Activated naive CD4-positive, alpha-beta T cell treated with anti-CD3 and anti-CD28 coated beads, Interleukin-2, amount 10 ng/mL, durations not matched to agents 7 days and 5 days (primary cell): Measurements from ENCODE around the gene H6PD.

Experiments
- CTCF ChIA-PET: fragments of 350-600 bp; sonication (Branson Sonifier 250); formaldehyde crosslinking; loops from one replicate; lab custom pipeline; 2021; ENCODE audit warnings: antibody characterized with exemption; lab: Charles Lee
- DNase-seq: peaks from one replicate; pipeline ENCODE4 v3.0.0-alpha.2; 2020
- H3K27ac Mint-ChIP-seq: one replicate; pipeline ENCODE4 v1.8.0; 2021; ENCODE audit warnings: mild to moderate bottlenecking, moderate library complexity, mixed read lengths
- H3K27me3 Mint-ChIP-seq: one replicate; pipeline ENCODE4 v1.8.0; 2021; ENCODE audit warnings: mild to moderate bottlenecking, mixed read lengths
- H3K36me3 Mint-ChIP-seq: one replicate; pipeline ENCODE4 v1.8.0; 2021; ENCODE audit warnings: mixed read lengths
- H3K4me1 Mint-ChIP-seq: one replicate; pipeline ENCODE4 v1.8.0; 2021; ENCODE audit warnings: mixed read lengths
- H3K4me3 Mint-ChIP-seq: one replicate; pipeline ENCODE4 v1.8.0; 2021; ENCODE audit warnings: mild to moderate bottlenecking, moderate library complexity, mixed read lengths
- H3K9me3 Mint-ChIP-seq: one replicate; pipeline ENCODE4 v1.8.0; 2021; ENCODE audit warnings: mixed read lengths

Gene H6PD

DNA sequence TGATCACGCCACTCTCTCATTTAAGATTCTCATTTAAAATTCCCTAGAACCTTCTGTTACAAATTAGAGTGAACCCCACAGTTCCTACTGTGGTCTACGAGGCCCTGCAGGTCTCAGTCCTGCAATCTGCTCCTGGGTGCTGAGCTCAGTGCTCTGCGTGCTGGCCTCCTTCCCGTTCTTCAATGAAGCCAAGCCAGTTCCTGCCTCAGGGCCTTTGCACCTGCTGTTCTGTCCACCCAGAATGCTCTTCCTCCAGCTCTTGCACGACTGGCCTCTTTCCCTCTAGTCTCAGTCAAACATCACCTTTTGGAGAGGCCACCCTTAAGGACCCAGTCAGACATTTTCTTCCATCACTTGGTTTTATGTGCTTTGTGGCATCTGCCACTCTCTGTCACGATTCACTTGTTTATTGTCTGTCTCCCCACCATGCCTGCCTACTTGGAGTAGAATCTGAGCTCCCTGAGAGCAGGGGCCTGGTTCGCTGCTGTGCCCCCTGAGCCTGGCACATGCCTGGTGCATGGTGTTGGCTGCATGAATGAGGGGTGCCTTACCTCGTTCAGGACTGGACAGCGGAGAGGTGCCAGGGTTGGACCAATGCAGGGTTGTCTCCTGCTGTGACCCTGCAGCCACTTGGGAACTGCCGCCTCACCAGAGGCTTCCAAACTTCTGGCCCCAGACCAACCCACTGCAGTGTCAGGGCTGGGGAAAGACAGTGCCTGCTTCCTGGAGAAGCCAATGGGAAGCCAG is 9.7 kb upstream of the H6PD start:
- Mint-ChIP-seq H3K27me3 (peaks cover 49% of the 10 kb centered on the region), H3K27ac (no peak overlapping the region), H3K4me3 (no peak overlapping the region), H3K4me1 (no peaks in the 10 kb centered on the region), H3K9me3 (no peaks in the 10 kb centered on the region), H3K36me3 (no peaks in the 10 kb centered on the region)
- CTCF ChIA-PET = no interaction called here
- DNase-seq = no peak

- Mint-ChIP-seq H3K4me1 (no peaks in the 10 kb centered on the region), H3K27ac (no peak overlapping the region), H3K36me3 (no peaks in the 10 kb centered on the region), H3K27me3 (peaks cover 50% of the 10 kb centered on the region), H3K9me3 (no peaks in the 10 kb centered on the region), H3K4me3 (no peak overlapping the region)
- DNase-seq = no peak
- CTCF ChIA-PET = no interaction called here
These were observed 9.2 kb upstream of the H6PD start for GRCh38 chr1:9225411-9225785.

GRCh38 chr1:9228609-9229008 is 6.0 kb upstream of the H6PD start:
- Mint-ChIP-seq H3K4me1 (peaks cover 2% of the 10 kb centered on the region), H3K27me3 (peaks cover 63% of the 10 kb centered on the region), H3K4me3 (no peak overlapping the region), H3K36me3 (no peaks in the 10 kb centered on the region), H3K9me3 (no peaks in the 10 kb centered on the region), H3K27ac (no peak overlapping the region)
- CTCF ChIA-PET = interaction anchor here (1.3 kb wide), 1 partner anchor 21 kb away, joined by 3 read pairs; no protein-coding TSS in a partner anchor
- DNase-seq = no peak

DNA sequence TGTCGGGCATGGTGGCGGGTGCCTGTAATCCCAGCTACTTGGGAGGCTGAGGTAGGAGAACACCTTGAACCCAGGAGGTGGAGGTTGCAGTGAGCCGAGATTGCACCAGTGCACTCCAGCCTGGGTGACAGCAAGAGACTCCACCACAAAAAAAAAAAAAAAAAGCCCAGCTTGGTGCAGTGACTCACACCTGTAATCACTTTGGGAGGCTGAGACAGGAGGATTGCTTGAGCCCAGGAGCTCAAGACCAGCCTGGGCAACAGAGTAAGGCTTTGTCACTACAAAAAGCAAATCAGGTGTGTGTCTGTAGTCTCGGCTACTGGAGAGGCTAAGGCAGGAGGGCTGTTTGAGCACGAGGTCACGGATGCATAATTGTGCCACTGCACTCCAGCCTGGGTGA is 5.0 kb upstream of the H6PD start:
- Mint-ChIP-seq H3K9me3 (no peaks in the 10 kb centered on the region), H3K4me3 (no peak overlapping the region), H3K27ac (no peak overlapping the region), H3K36me3 (no peaks in the 10 kb centered on the region), H3K4me1 (peaks cover 7% of the 10 kb centered on the region), H3K27me3 (peaks cover 61% of the 10 kb centered on the region)
- no peak for DNase-seq
- CTCF ChIA-PET = interaction anchor here (1.3 kb wide), 1 partner anchor 20 kb away, joined by 3 read pairs; no protein-coding TSS in a partner anchor

DNA sequence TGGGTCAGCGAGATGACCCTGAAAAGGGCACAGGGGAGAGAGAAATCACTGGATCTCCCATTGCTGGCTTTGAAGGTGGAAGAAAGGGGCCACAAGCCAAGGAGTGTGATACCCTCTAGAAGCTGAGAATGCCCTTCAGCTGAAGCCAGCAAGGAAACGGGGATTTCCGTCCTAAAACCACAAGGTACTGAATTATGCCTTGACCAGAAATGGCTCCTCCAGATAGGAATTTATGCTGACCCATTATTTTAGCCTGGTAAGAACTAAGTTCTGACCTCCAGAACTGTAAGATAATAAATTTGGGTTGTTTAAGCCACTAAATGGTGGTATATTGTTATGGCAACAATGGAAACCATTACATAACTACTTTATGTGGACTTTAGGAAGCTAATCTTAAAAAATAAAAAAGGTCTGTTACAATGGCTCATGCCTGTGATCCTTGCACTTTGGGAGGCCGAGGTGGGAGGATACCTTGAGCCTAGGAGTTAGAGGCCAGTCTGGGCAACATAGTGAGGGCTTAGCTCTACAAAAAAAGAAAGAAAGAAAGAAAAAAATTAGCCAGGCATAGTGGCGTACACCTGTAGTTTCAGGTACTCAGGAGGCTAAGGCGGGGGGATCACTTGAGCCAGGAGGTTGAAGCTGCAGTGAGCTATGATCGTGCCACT is 3.6 kb upstream of the H6PD start:
- peaks cover 47% of the 10 kb centered on the region for H3K27me3 Mint-ChIP-seq
- CTCF ChIA-PET = interaction anchor here (0.7 to 1.5 kb wide), 3 partner anchors 89 to 224 kb away, joined by 3 to 4 read pairs (median 3); no protein-coding TSS in a partner anchor
- H3K27ac Mint-ChIP-seq = no peak overlapping the region
- no peaks in the 10 kb centered on the region for H3K36me3 Mint-ChIP-seq
- H3K4me1 Mint-ChIP-seq = peaks cover 12% of the 10 kb centered on the region
- no peaks in the 10 kb centered on the region for H3K9me3 Mint-ChIP-seq
- H3K4me3 Mint-ChIP-seq = no peak overlapping the region
- no peak for DNase-seq

DNA sequence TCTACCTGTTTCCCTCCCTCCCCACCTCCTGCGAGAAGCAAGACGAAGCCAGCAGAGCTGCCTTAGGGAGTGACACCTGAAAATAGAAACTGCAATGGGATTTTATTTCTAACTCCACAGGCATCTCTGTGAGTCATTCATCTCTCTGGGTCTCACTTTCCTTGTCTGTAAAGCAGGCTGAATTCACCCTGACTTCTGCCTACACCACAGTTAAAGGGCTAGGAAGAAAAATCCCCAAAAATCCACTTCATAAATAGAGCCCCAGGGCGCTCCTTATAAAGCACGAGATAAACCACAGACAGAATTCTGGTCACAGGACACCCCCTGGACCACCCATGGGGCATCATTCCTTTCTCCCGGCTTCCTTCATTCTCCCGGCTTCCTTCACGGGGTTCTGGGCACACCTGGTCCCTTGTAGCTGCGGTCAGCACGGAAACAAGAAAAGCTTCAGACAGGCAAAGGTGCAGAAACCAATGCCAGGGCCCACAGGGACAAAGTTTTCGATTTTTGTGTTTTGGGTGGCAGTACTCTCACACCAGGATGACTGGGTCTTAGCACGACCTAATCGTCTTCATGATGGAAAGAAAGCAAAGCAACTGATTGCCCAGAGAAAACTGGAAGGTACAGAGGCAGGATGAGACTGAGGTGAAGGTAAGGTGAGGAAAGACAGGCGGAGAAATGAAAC is 2.8 kb upstream of the H6PD start:
- no peak for DNase-seq
- Mint-ChIP-seq H3K9me3 (no peaks in the 10 kb centered on the region), H3K4me3 (no peak overlapping the region), H3K36me3 (peaks cover 3% of the 10 kb centered on the region), H3K27me3 (peaks cover 44% of the 10 kb centered on the region), H3K27ac (no peak overlapping the region), H3K4me1 (peaks cover 16% of the 10 kb centered on the region)
- CTCF ChIA-PET = interaction anchor here (0.6 to 1.5 kb wide), 3 partner anchors 41 to 224 kb away, joined by 3 read pairs; no protein-coding TSS in a partner anchor

DNA sequence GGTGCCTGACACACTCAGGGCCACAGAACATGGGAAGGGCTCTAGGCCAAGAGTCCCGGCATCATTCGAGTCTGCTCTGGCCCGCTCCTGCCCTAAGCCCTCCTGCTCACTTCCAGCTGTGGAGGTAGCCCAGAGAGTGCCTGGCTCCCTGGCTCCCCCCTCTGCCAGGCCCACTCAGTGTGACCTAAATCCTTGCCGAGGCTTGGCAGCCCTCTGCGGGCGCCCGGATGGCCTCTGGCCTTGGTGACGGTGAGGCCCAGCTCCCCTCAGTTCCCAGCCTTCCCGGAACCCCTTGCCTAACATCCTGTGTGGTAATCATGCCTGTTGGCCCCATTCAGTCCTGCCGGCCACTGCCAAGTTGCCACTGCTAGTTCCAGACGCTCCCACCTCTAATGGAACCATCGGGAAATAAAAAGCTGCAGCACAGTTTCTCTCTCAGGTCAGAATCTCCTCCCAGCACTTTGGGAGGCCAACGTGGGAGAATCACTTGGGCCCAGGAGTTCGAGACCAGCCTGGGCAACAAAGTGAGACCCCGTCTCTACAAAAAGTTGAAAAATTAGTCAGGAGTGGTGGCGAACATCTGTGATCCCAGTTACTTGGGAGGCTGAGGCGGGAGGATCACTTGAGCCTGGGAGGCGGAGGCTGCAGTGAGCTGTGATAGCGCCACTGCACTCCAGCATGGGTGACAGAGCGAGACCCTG is 1.2 kb upstream of the H6PD start:
- CTCF ChIA-PET = interaction anchor here (0.8 to 1.3 kb wide), 4 partner anchors 12 to 257 kb away, joined by 3 to 4 read pairs (median 3); no protein-coding TSS in a partner anchor
- Mint-ChIP-seq H3K4me1 (peaks cover 29% of the 10 kb centered on the region), H3K27me3 (peaks cover 42% of the 10 kb centered on the region), H3K36me3 (peaks cover 8% of the 10 kb centered on the region), H3K4me3 (no peak overlapping the region), H3K9me3 (no peaks in the 10 kb centered on the region), H3K27ac (peak overlapping the region; percentile 28)
- no peak for DNase-seq

DNA sequence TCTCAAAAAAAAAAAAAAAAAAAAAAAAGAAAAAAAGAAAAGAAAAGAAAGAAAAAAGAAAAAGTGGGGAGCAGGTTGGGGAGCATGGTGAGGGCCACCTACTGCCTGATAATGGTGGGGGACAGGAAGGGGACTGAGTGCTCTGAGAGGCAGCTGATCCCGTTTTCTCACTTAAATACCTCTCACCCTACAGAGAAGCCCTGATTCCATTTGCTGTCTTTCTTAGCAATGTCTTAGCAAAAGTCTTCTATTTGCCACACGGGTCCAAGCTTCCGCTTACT is 692 bp upstream of the H6PD start:
- peaks cover 10% of the 10 kb centered on the region for H3K36me3 Mint-ChIP-seq
- H3K9me3 Mint-ChIP-seq = no peaks in the 10 kb centered on the region
- CTCF ChIA-PET = interaction anchor here (0.8 to 1.3 kb wide), 4 partner anchors 12 to 123 kb away, joined by 3 to 5 read pairs (median 4); no protein-coding TSS in a partner anchor
- no peak for DNase-seq
- peak overlapping the region; percentile 94 for H3K27ac Mint-ChIP-seq
- peaks cover 42% of the 10 kb centered on the region for H3K27me3 Mint-ChIP-seq
- H3K4me1 Mint-ChIP-seq = peaks cover 34% of the 10 kb centered on the region
- H3K4me3 Mint-ChIP-seq = peak overlapping the region; percentile 92

DNA sequence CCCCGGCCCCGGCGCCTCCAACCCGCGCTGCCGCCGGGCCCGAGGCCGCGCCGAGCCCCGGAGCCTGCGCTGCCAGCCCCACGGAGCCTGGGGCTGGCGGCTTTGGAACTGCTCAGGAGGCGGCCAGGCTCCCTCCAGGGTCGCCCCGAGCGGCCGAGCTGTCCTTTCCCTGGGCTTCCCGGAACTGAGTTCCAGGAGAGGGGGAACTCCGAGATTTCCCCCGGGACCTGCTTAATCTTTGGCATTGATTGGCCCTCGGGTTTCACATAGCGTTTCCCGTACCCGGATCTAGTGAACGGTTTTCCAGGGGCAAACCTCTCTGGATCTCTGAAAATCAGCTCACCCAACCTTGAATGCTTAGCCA is 504 bp downstream of the H6PD start:
- H3K27ac Mint-ChIP-seq = peak overlapping the region; percentile 84
- peaks cover 41% of the 10 kb centered on the region for H3K27me3 Mint-ChIP-seq
- H3K9me3 Mint-ChIP-seq = no peaks in the 10 kb centered on the region
- peaks cover 10% of the 10 kb centered on the region for H3K36me3 Mint-ChIP-seq
- peaks cover 46% of the 10 kb centered on the region for H3K4me1 Mint-ChIP-seq
- H3K4me3 Mint-ChIP-seq = peak overlapping the region; percentile 85
- DNase-seq = no peak
- CTCF ChIA-PET = interaction anchor here (0.5 to 2.9 kb wide), 4 partner anchors 9 to 178 kb away, joined by 3 to 9 read pairs (median 4); no protein-coding TSS in a partner anchor

- H3K4me1 Mint-ChIP-seq = peaks cover 50% of the 10 kb centered on the region
- no peaks in the 10 kb centered on the region for H3K9me3 Mint-ChIP-seq
- H3K27ac Mint-ChIP-seq = peak overlapping the region; percentile 84
- no peak for DNase-seq
- CTCF ChIA-PET = interaction anchor here (0.7 to 2.9 kb wide), 2 partner anchors 15 to 125 kb away, joined by 3 to 9 read pairs; no protein-coding TSS in a partner anchor
- H3K27me3 Mint-ChIP-seq = peaks cover 41% of the 10 kb centered on the region
- H3K36me3 Mint-ChIP-seq = peaks cover 10% of the 10 kb centered on the region
- peak overlapping the region; percentile 85 for H3K4me3 Mint-ChIP-seq
These were observed 986 bp downstream of the H6PD start for GRCh38 chr1:9235560-9235959.

DNA sequence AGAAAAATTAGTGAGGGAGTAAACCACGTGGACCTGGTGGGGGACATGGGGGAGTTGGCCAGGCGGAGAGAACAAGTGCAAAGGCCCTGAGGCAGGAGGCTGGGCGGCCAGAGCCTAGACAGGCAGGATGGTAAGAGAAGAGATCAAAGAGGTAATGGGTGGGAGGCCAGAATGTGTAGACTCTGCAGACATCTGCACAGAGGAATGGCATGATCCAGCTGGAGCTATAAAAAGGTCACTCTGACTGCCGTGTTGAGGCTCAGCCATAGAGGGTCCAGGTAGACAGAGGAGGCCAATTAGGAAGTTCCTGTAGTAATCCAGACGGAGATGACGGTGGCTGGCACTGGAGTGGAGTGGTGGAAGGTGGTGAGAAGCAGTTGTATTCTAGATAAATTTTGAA is 3.6 kb downstream of the H6PD start:
- peaks cover 24% of the 10 kb centered on the region for H3K27me3 Mint-ChIP-seq
- H3K27ac Mint-ChIP-seq = no peak overlapping the region
- CTCF ChIA-PET = no interaction called here
- no peak for DNase-seq
- no peaks in the 10 kb centered on the region for H3K9me3 Mint-ChIP-seq
- H3K36me3 Mint-ChIP-seq = peaks cover 13% of the 10 kb centered on the region
- no peak overlapping the region for H3K4me3 Mint-ChIP-seq
- H3K4me1 Mint-ChIP-seq = peaks cover 58% of the 10 kb centered on the region

GRCh38 chr1:9238550-9238949 is 4.0 kb downstream of the H6PD start:
- Mint-ChIP-seq H3K4me3 (no peak overlapping the region), H3K27me3 (peaks cover 20% of the 10 kb centered on the region), H3K27ac (no peak overlapping the region), H3K4me1 (peaks cover 58% of the 10 kb centered on the region), H3K36me3 (peaks cover 13% of the 10 kb centered on the region), H3K9me3 (no peaks in the 10 kb centered on the region)
- DNase-seq = no peak
- CTCF ChIA-PET = no interaction called here

DNA sequence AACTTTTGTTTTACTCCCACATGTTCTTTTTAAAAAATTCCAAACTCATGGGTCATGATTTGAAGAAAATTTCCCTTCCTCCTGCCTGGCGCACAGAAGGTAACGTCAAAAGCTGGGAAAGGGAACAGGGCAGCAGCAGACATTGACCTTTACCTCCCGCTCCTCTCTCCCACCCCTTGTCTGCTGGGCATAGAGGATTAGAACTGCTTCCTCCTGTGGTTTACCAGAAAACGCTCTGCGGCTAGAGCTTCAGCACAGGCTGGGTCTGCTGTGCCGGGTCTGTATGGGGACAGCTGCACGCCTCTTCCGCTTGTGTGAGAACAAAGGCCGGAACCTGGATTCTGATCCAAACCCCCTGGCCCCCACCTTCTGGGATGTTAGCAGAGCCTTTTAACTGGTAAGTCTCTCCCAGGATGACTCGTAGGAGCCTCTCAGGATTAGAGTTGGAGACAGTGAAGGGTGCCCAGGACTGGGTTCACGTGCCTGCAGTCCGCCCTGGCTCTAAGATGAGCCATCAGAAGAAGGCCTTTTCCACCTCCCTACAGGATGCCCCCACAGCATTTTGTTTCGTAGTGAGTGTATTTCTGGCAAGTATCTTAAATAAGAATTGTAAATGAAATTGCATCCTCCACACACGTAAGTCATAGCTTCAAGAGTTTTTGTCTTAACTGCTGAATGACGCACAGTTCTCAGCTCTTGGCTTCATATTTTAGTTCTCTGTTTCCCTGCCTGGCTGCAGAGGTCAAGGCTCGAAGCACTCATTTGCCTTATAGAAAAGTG is 5.2 kb downstream of the H6PD start:
- no peaks in the 10 kb centered on the region for H3K9me3 Mint-ChIP-seq
- peak overlapping the region; percentile 79 for H3K27ac Mint-ChIP-seq
- CTCF ChIA-PET = interaction anchor here (1.1 to 1.4 kb wide), 2 partner anchors 9 to 44 kb away, joined by 3 to 5 read pairs; no protein-coding TSS in a partner anchor
- peaks cover 14% of the 10 kb centered on the region for H3K36me3 Mint-ChIP-seq
- peaks cover 13% of the 10 kb centered on the region for H3K27me3 Mint-ChIP-seq
- peak overlapping the region; percentile 47 for H3K4me3 Mint-ChIP-seq
- peak; percentile 77 for DNase-seq
- H3K4me1 Mint-ChIP-seq = peaks cover 63% of the 10 kb centered on the region
